ENCODE data around the gene CEP170B. TPM values are rescaled to one million over a fixed set of nuclear protein-coding genes. Genes with fewer than 3 reads are reported as not detected.

Gene CEP170B
- total RNA-seq, 1 donor from 2014 or later: 28.9 TPM

DNA sequence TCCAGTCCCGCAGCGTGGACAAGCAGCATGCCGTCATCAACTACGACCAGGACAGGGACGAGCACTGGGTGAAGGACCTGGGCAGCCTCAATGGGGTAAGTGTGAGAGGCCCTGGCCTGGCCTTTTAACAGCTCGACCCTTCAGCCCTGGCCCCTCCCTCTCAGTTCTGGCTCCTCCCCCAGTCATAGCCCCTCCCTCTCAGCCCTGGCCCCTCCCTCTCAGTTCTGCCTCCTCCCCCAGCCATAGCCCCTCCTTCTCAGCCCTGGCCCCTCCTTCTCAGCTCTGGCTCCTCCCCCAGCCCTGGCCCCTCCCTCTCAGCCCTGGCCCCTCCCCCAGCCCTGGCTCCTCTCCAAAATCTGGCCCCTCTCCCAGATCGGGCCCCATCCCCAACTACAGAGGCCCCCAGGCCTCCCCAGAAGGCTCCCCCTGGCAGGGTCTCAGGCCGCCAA is 11.2 kb downstream of the CEP170B start:
- TF ChIP-seq, protein P1, sequence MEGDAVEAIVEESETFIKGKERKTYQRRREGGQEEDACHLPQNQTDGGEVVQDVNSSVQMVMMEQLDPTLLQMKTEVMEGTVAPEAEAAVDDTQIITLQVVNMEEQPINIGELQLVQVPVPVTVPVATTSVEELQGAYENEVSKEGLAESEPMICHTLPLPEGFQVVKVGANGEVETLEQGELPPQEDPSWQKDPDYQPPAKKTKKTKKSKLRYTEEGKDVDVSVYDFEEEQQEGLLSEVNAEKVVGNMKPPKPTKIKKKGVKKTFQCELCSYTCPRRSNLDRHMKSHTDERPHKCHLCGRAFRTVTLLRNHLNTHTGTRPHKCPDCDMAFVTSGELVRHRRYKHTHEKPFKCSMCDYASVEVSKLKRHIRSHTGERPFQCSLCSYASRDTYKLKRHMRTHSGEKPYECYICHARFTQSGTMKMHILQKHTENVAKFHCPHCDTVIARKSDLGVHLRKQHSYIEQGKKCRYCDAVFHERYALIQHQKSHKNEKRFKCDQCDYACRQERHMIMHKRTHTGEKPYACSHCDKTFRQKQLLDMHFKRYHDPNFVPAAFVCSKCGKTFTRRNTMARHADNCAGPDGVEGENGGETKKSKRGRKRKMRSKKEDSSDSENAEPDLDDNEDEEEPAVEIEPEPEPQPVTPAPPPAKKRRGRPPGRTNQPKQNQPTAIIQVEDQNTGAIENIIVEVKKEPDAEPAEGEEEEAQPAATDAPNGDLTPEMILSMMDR (conservative IDR thresholded peaks at IDR 0.05; ENCODE audit: low read depth, low read length): no peak
- H3K4me3 ChIP-seq (ENCODE audit: low read depth, low read length): no peak overlapping the region
- DNase-seq (ENCODE audit: low read depth): no peak

- TF ChIP-seq, protein P1 (conservative IDR thresholded peaks at IDR 0.05; ENCODE audit: low read depth, low read length): no peak
- DNase-seq (ENCODE audit: low read depth): no peak
- no peak overlapping the region for H3K4me3 ChIP-seq (ENCODE audit: low read depth, low read length)
These were observed 12.2 kb downstream of the CEP170B start for GRCh38 chr14:104877066-104877805.

DNA sequence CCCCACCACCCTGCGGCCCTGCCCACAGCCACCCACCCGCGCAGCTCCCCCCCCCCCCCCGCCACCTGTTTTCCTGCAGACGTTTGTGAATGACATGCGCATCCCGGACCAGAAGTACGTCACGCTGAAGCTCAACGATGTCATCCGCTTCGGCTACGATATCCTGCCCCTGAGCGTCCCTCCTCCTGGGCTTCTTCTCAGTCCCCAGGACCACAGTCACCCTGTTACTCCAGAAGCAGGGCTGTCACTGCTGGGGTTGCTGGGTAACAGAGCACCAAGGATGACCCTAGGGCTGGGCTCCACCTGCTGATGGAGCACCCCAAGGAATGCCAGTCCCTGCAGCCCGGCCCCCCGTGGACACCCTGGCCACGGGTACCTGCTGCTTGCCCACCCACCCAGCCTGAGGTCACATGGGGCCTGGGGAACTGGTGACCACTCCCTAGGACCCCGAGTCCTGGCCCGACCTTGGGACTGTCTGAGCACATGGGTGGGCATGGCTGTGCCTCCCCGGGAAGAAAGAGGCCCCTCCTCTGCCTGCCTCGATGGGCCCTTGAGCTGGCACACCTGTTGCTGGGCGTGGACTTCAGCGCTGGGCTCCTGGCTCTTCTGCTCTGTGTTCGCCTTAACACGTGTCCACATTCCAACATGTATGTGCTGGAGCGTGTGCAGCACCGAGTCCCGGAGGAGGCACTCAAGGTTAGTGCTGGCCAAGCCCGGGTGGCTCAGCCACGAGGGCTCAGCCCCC is 12.9 kb downstream of the CEP170B start:
- DNase-seq (ENCODE audit: low read depth): no peak
- TF ChIP-seq, protein P1 (conservative IDR thresholded peaks at IDR 0.05; ENCODE audit: low read depth, low read length): no peak

GRCh38 chr14:104878582-104878981 is 13.5 kb downstream of the CEP170B start:
- no peak overlapping the region for H3K4me3 ChIP-seq (ENCODE audit: low read depth, low read length)

More for the DNA sequence above, 12.9 kb downstream of the CEP170B start:
- no peak overlapping the region for H3K4me3 ChIP-seq (ENCODE audit: low read depth, low read length)

GRCh38 chr14:104879201-104879982 is 14.3 kb downstream of the CEP170B start:
- no peak for DNase-seq (ENCODE audit: low read depth)
- no peak overlapping the region for H3K4me3 ChIP-seq (ENCODE audit: low read depth, low read length)
- TF ChIP-seq, protein P1 (conservative IDR thresholded peaks at IDR 0.05; ENCODE audit: low read depth, low read length): no peak

More at GRCh38 chr14:104878582-104878981, 13.5 kb downstream of the CEP170B start:
- DNase-seq (ENCODE audit: low read depth): no peak
- TF ChIP-seq, protein P1 (conservative IDR thresholded peaks at IDR 0.05; ENCODE audit: low read depth, low read length): no peak

DNA sequence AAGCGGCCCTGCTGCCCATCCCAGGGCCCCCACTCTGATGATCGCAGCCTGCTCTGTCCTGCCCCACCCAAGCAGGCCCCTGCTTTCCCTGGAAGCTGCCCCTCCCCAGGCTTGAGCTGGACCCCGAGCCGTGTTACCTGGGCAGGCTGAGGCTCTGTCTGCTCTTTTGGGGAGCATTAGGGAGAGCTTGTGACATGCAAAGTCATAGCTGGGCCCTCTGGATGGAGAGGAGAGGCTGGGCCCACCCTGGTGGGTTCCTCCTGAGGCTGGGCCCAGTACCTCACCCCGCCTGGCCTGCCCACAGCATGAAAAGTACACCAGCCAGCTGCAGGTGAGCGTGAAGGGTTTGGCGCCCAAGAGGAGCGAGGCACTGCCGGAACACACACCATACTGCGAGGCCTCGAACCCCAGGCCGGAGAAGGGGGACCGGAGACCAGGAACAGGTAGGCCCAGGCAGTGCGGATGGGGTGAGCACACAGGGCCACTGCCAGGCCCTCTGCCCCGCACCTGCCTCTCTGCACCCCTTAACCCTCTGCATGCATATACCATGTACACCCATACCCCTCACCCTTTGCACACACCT is 15.0 kb downstream of the CEP170B start:
- H3K4me3 ChIP-seq (ENCODE audit: low read depth, low read length): no peak overlapping the region
- no peak for DNase-seq (ENCODE audit: low read depth)
- TF ChIP-seq, protein P1 (conservative IDR thresholded peaks at IDR 0.05; ENCODE audit: low read depth, low read length): no peak

Measured in epithelial cell of proximal tubule (primary cell).